SK-N-SH treated with all-trans-retinoic acid at 6 μM for 48 hours (cell line): ENCODE results near the gene DPM2.

Experiments used
- ATAC-seq: fragments of 200-7000 bp; cut with Tn5 transposase; 3 replicates; pipeline ENCODE4 v1.9.1; 2020; ENCODE audit warnings: mild to moderate bottlenecking, moderate library complexity
- ARNTL ChIP-seq: fragments of 450-650 bp; formaldehyde crosslinking; IDR thresholded peaks from 2 replicates; pipeline ENCODE4 v1.5.0; 2020; ENCODE audit warnings: low read depth, mild to moderate bottlenecking, moderate library complexity, borderline replicate concordance
- BACH2 ChIP-seq: fragments of 250-450 bp; sonication (Bioruptor Pico); IDR thresholded peaks from 2 replicates; pipeline ENCODE4 v1.9.0; 2021; ENCODE audit warnings: mild to moderate bottlenecking, borderline replicate concordance
- CREB5 ChIP-seq: fragments of 250-450 bp; sonication (Bioruptor Pico); IDR thresholded peaks from 2 replicates; pipeline ENCODE4 v1.5.1; 2020; ENCODE audit warnings: low read depth, mild to moderate bottlenecking, moderate library complexity
- CSDC2 ChIP-seq: fragments of 250-450 bp; sonication (Bioruptor Pico); IDR thresholded peaks from 2 replicates; pipeline ENCODE4 v1.5.0; 2020; ENCODE audit warnings: mild to moderate bottlenecking, moderate library complexity
- ESRRG ChIP-seq: fragments of 250-450 bp; sonication (Bioruptor Pico); IDR thresholded peaks from 2 replicates; pipeline ENCODE4 v1.6.1; 2021; ENCODE audit warnings: mild to moderate bottlenecking
- GLIS3 ChIP-seq: fragments of 250-450 bp; sonication (Bioruptor Pico); IDR thresholded peaks from 2 replicates; pipeline ENCODE4 v1.5.0; 2020; ENCODE audit warnings: mild to moderate bottlenecking, moderate library complexity
- ISL1 ChIP-seq: fragments of 250-450 bp; sonication (Bioruptor Pico); IDR thresholded peaks from 2 replicates; pipeline ENCODE4 v2.1.2; 2022; ENCODE audit warnings: mild to moderate bottlenecking, moderate library complexity
- OSR1 ChIP-seq: fragments of 250-450 bp; sonication (Bioruptor Pico); IDR thresholded peaks from 2 replicates; pipeline ENCODE4 v1.8.0; 2022; ENCODE audit warnings: moderate library complexity, mild to moderate bottlenecking, inconsistent platforms
- POU6F1 ChIP-seq: fragments of 250-450 bp; sonication (Bioruptor Pico); IDR thresholded peaks from 2 replicates; pipeline ENCODE4 v1.8.0; 2021; ENCODE audit warnings: low read depth, mild to moderate bottlenecking, moderate library complexity, borderline replicate concordance
- PPARA ChIP-seq: fragments of 250-450 bp; sonication (Bioruptor Pico); IDR thresholded peaks from 2 replicates; pipeline ENCODE4 v1.5.0; 2020; ENCODE audit warnings: mild to moderate bottlenecking, borderline replicate concordance
- RARB ChIP-seq: fragments of 250-450 bp; sonication (Bioruptor Pico); IDR thresholded peaks from 2 replicates; pipeline ENCODE4 v1.8.0; 2021; ENCODE audit warnings: mild to moderate bottlenecking, moderate library complexity
- TCF4 ChIP-seq: fragments of 250-450 bp; sonication (Bioruptor Pico); IDR thresholded peaks from 2 replicates; pipeline ENCODE4 v1.8.0; 2021; ENCODE audit warnings: mild to moderate bottlenecking, moderate library complexity, borderline replicate concordance
- TOX ChIP-seq: fragments of 250-450 bp; sonication (Bioruptor Pico); IDR thresholded peaks from 2 replicates; pipeline ENCODE4 v1.8.0; 2021; ENCODE audit warnings: mild to moderate bottlenecking, moderate library complexity, borderline replicate concordance
- ZFP3 ChIP-seq: fragments of 250-450 bp; sonication (Bioruptor Pico); IDR thresholded peaks from 2 replicates; pipeline ENCODE4 v1.5.0; 2020; ENCODE audit warnings: mild to moderate bottlenecking, moderate library complexity
- ZFP30 ChIP-seq: fragments of 450-650 bp; formaldehyde crosslinking; IDR thresholded peaks from 2 replicates; pipeline ENCODE4 v1.5.0; 2022; ENCODE audit warnings: mild to moderate bottlenecking, moderate library complexity
- ZNF565 ChIP-seq: fragments of 450-650 bp; formaldehyde crosslinking; conservative IDR thresholded peaks from 2 replicates; pipeline ENCODE4 v1.5.0; 2020; ENCODE audit warnings: low read depth, mild to moderate bottlenecking, moderate library complexity
- ZNF70 ChIP-seq: fragments of 450-650 bp; formaldehyde crosslinking; IDR thresholded peaks from 2 replicates; pipeline ENCODE4 v1.5.0; 2020; ENCODE audit warnings: mild to moderate bottlenecking, moderate library complexity
- ZNF8 ChIP-seq: fragments of 450-650 bp; formaldehyde crosslinking; IDR thresholded peaks from 2 replicates; pipeline ENCODE4 v1.5.0; 2020; ENCODE audit warnings: mild to moderate bottlenecking, moderate library complexity
- TF ChIP-seq, protein P1 (sequence below): fragments of 250-450 bp; sonication (Bioruptor Pico); IDR thresholded peaks from 2 replicates; pipeline ENCODE4 v1.5.1; 2021; ENCODE audit warnings: mild to moderate bottlenecking, moderate library complexity
- TF ChIP-seq, protein P2 (sequence below): fragments of 250-450 bp; sonication (Bioruptor Pico); IDR thresholded peaks from 2 replicates; pipeline ENCODE4 v1.5.0; 2020; ENCODE audit warnings: mild to moderate bottlenecking, moderate library complexity

The DPM2 gene, protein sequence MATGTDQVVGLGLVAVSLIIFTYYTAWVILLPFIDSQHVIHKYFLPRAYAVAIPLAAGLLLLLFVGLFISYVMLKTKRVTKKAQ

GRCh38 chr9:127937388-127938297 is at the start of gene DPM2:
TSS of gene DPM2 (minus strand) at chr9:127937854. CDS start at chr9:127937820, 34 bp downstream.
- TF ChIP-seq GLIS3 (CRISPR knock-in tag), result no peak
- TF ChIP-seq TOX (CRISPR knock-in tag), result no peak
- TF ChIP-seq ZNF70 (CRISPR knock-in tag), result no peak
- TF ChIP-seq, all 23 proteins: peak for 0
- peak; percentile 94 for ATAC-seq

GRCh38 chr9:127987103-127987614 is 49.5 kb upstream of the DPM2 start:
- TF ChIP-seq ARNTL (CRISPR knock-in tag) (no peak), PPARA (no peak), CREB5 (CRISPR knock-in tag) (no peak), TCF4 (no peak), ZNF565 (CRISPR knock-in tag) (no peak), ZFP3 (CRISPR knock-in tag) (no peak), RARB (no peak), ISL1 (CRISPR knock-in tag) (no peak), CSDC2 (CRISPR knock-in tag) (no peak), BACH2 (no peak)
- TF ChIP-seq, protein P1, sequence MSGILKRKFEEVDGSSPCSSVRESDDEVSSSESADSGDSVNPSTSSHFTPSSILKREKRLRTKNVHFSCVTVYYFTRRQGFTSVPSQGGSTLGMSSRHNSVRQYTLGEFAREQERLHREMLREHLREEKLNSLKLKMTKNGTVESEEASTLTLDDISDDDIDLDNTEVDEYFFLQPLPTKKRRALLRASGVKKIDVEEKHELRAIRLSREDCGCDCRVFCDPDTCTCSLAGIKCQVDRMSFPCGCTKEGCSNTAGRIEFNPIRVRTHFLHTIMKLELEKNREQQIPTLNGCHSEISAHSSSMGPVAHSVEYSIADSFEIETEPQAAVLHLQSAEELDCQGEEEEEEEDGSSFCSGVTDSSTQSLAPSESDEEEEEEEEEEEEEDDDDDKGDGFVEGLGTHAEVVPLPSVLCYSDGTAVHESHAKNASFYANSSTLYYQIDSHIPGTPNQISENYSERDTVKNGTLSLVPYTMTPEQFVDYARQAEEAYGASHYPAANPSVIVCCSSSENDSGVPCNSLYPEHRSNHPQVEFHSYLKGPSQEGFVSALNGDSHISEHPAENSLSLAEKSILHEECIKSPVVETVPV (CRISPR knock-in tag), result no peak
- TF ChIP-seq, protein P2, sequence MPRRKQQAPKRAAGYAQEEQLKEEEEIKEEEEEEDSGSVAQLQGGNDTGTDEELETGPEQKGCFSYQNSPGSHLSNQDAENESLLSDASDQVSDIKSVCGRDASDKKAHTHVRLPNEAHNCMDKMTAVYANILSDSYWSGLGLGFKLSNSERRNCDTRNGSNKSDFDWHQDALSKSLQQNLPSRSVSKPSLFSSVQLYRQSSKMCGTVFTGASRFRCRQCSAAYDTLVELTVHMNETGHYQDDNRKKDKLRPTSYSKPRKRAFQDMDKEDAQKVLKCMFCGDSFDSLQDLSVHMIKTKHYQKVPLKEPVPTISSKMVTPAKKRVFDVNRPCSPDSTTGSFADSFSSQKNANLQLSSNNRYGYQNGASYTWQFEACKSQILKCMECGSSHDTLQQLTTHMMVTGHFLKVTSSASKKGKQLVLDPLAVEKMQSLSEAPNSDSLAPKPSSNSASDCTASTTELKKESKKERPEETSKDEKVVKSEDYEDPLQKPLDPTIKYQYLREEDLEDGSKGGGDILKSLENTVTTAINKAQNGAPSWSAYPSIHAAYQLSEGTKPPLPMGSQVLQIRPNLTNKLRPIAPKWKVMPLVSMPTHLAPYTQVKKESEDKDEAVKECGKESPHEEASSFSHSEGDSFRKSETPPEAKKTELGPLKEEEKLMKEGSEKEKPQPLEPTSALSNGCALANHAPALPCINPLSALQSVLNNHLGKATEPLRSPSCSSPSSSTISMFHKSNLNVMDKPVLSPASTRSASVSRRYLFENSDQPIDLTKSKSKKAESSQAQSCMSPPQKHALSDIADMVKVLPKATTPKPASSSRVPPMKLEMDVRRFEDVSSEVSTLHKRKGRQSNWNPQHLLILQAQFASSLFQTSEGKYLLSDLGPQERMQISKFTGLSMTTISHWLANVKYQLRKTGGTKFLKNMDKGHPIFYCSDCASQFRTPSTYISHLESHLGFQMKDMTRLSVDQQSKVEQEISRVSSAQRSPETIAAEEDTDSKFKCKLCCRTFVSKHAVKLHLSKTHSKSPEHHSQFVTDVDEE, result no peak
- peak; percentile 76 for ATAC-seq

DNA sequence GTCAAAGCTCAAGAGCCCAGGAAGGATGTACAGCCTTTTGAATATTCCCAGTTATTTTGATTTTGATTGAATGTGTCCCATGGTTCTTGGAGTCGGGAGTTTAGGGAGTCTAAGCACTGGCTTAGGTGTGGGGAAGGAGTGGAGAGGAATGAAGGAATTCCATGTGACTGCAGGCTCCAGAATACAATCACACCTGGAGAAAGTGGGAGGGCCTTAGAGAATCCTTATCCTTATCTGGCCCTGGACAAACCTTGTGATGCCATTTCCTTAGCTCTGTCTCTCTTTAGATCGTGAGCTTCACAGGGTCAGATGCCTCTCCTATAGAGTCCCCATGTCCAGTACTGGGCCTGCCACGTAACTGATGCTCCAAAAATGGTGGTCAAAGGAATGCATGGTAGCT is 47.4 kb upstream of the DPM2 start:
- no peak for ATAC-seq
- TF ChIP-seq ESRRG (CRISPR knock-in tag), result no peak
- TF ChIP-seq BACH2, result no peak
- TF ChIP-seq PPARA, result no peak
- no peak for TF ChIP-seq GLIS3 (CRISPR knock-in tag)
- no peak for TF ChIP-seq ZFP30
- TF ChIP-seq ZNF70 (CRISPR knock-in tag), result no peak
- no peak for TF ChIP-seq OSR1 (CRISPR knock-in tag)
- no peak for TF ChIP-seq ZFP3 (CRISPR knock-in tag)
- no peak for TF ChIP-seq TCF4
- TF ChIP-seq, protein P1 (CRISPR knock-in tag), result no peak
- no peak for TF ChIP-seq POU6F1 (CRISPR knock-in tag)
- TF ChIP-seq RARB, result no peak
- no peak for TF ChIP-seq ARNTL (CRISPR knock-in tag)
- TF ChIP-seq, protein P2, result no peak
- no peak for TF ChIP-seq TOX (CRISPR knock-in tag)
- TF ChIP-seq CSDC2 (CRISPR knock-in tag), result no peak
- TF ChIP-seq ZNF8, result no peak
